ENCODE data around the gene EPB41L2.

Gene EPB41L2

DNA sequence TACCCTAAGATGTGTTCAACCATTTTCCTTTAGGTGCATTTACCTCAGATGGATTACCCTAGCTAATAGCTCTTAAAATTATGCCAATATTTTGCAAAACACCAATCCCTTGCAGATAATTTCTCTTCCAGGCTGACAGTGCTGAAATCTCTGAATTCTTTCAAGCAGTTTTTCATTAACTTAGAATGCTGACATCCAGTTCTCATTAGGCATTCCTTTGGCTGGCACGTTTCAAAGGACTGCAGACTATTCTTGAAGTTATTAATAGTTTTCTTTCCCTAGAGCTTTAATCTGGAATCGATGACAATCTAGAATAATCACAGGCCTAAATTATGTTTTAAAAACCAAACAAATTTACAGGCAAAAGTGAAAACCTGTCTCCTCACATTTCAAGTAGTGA, 167.5 kb downstream of the EPB41L2 start:
- in situ Hi-C loops (cut with HindIII; ENCODE audit: low sequenced_read_pairs): no loop called here
- TF ChIP-seq, protein P1, sequence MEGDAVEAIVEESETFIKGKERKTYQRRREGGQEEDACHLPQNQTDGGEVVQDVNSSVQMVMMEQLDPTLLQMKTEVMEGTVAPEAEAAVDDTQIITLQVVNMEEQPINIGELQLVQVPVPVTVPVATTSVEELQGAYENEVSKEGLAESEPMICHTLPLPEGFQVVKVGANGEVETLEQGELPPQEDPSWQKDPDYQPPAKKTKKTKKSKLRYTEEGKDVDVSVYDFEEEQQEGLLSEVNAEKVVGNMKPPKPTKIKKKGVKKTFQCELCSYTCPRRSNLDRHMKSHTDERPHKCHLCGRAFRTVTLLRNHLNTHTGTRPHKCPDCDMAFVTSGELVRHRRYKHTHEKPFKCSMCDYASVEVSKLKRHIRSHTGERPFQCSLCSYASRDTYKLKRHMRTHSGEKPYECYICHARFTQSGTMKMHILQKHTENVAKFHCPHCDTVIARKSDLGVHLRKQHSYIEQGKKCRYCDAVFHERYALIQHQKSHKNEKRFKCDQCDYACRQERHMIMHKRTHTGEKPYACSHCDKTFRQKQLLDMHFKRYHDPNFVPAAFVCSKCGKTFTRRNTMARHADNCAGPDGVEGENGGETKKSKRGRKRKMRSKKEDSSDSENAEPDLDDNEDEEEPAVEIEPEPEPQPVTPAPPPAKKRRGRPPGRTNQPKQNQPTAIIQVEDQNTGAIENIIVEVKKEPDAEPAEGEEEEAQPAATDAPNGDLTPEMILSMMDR (IDR thresholded peaks at IDR 0.05; ENCODE audit: low read depth, low read length): no peak
- DNase-seq (ENCODE audit: low read depth, low spot score): no peak
- no peak overlapping the region for H3K4me3 ChIP-seq (ENCODE audit: low read depth, low read length)

DNA sequence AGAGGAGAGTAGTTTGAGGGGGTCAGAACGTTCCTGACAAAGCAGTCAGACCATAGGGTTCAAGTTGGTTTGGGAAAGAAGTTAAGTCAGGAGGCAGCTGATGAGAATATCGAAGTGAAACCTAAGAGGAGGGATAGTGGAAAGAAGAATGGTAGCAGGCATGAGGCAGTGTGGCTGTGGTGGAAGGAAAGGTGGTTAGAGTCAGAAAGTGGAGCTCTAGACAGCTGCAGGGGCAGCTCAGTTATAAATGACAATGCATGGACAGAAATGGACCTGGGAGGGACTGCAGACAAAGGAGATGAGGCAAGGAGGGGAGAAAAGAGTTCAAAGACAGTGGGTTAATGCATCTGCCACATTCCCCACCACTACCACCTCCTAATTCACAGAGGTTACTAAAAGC, 169.3 kb downstream of the EPB41L2 start:
- in situ Hi-C loops (cut with HindIII; ENCODE audit: low sequenced_read_pairs): no loop called here
- TF ChIP-seq, protein P1 (IDR thresholded peaks at IDR 0.05; ENCODE audit: low read depth, low read length): no peak
- H3K4me3 ChIP-seq (ENCODE audit: low read depth, low read length): no peak overlapping the region

DNA sequence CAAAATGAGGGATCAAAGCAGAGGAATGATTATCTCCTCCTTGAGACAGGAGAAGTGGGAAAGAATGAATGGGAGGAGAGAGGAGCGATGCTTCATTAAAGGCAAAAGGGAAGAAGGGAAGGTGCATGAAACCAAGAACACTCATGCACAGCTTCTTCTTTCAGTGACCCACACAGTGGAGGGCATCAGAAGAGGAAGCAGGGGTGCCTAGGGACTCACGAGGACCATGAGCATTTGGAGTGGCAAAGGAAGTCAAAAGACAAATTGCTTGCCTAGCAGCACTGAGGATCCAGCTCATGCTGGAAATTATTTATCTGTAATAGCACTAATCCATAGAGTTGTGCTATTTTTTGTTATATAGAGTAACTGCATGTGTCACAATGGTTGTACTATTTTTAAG, 169.8 kb downstream of the EPB41L2 start:
- TF ChIP-seq, protein P1 (IDR thresholded peaks at IDR 0.05; ENCODE audit: low read depth, low read length): no peak
- no peak for DNase-seq (ENCODE audit: low read depth, low spot score)
- no peak overlapping the region for H3K4me3 ChIP-seq (ENCODE audit: low read depth, low read length)
- in situ Hi-C loops (cut with HindIII; ENCODE audit: low sequenced_read_pairs): no loop called here

More for the DNA sequence above, 169.3 kb downstream of the EPB41L2 start:
- no peak for DNase-seq (ENCODE audit: low read depth, low spot score)

DNA sequence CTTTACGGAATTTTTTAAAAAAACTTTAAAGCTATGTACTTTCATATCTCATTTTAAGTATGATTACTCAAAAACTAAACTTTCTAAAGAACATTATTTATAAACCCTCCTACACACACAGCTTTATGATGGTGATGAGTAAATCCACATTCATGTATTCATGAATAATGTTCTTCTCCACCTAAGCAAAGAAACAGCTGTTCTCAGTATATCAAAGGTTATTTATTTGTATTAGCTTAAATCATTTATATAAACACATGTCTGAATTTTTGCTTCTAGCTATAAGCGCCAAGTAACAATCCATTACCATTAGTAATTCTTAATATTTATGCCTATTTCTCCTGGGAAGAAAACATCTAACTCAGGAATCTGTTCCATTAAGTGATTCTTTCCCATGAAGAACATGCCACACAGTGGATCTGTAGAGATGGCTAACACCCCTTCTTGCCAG, 172.5 kb downstream of the EPB41L2 start:
- TF ChIP-seq, protein P1 (IDR thresholded peaks at IDR 0.05; ENCODE audit: low read depth, low read length): no peak
- H3K4me3 ChIP-seq (ENCODE audit: low read depth, low read length): no peak overlapping the region
- peak; percentile 64 for DNase-seq (ENCODE audit: low read depth, low spot score)
- in situ Hi-C loops (cut with HindIII; ENCODE audit: low sequenced_read_pairs): no loop called here

DNA sequence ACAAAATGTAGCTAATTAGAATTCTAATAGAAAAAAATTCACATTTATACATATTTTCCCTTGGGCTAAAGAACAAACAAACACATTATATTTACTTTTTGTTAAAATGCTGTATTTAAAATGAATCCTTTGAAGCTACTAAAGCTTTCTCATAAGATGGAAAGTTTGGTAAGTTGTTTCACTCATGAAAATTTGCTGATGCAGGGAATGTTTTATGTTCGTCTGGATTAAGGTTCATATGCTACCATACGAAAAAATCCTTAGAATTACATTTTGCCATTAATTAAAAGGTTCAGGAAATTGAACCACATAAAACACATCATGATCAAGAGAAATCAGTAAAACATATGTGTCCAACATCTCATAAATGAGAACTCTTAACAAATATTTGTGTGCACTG, 173.6 kb downstream of the EPB41L2 start:
- H3K4me3 ChIP-seq (ENCODE audit: low read depth, low read length): no peak overlapping the region
- in situ Hi-C loops (cut with HindIII; ENCODE audit: low sequenced_read_pairs): no loop called here
- DNase-seq (ENCODE audit: low read depth, low spot score): no peak
- TF ChIP-seq, protein P1 (IDR thresholded peaks at IDR 0.05; ENCODE audit: low read depth, low read length): no peak

DNA sequence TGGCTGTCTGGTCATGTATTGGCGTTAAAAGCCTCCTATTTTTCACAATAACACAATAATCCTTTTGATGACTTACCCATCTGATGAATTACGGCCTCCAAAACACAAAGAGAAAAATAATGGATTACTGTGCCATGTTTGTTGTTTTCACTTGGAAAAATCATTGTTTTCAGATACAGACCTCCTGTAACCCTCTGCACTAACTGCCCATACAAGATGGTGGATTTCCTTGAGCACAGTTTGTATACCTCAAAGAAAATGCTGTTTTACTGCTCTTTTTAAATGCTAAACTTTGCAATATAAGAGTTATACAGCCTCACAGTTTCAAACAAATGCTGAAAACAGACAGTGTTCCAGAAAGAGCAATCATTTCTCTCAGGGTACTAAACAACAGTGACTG, 174.8 kb downstream of the EPB41L2 start:
- no peak for DNase-seq (ENCODE audit: low read depth, low spot score)
- in situ Hi-C loops (cut with HindIII; ENCODE audit: low sequenced_read_pairs): no loop called here
- no peak overlapping the region for H3K4me3 ChIP-seq (ENCODE audit: low read depth, low read length)
- TF ChIP-seq, protein P1 (IDR thresholded peaks at IDR 0.05; ENCODE audit: low read depth, low read length): no peak

DNA sequence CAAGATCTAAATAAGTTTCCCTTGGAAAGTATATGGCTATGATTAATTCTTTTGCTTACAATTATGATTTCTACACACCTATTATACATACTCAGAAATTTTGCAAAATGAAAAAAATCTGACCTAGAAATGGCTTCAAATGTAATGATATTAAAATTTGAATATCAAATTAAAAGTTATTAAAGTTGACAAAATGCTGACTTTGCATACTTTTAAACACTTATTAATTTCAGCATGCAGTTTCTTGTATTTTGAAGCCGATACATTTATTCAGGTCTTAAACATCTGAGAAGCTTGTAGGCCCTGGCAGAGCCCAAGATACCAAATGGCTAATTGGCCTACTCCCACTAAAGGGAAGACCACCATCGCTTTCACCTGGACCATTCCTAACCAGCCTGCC, 176.1 kb downstream of the EPB41L2 start:
- in situ Hi-C loops (cut with HindIII; ENCODE audit: low sequenced_read_pairs): no loop called here
- H3K4me3 ChIP-seq (ENCODE audit: low read depth, low read length): no peak overlapping the region
- TF ChIP-seq, protein P1 (IDR thresholded peaks at IDR 0.05; ENCODE audit: low read depth, low read length): no peak
- no peak for DNase-seq (ENCODE audit: low read depth, low spot score)
